ENCODE data around the gene PAPPA.

GRCh38 chr9:116267021-116267420, 113.4 kb downstream of the PAPPA start:
- no peak for TF ChIP-seq POLR2A (IDR thresholded peaks at IDR 0.05)
- TF ChIP-seq CTCF (IDR thresholded peaks at IDR 0.05): no peak

Measured in suprapubic skin (tissue), 3 donors.